Prostate gland (tissue), 2 donors: ENCODE measurements around the gene ZNF691. TPM values are rescaled to one million over a fixed set of nuclear protein-coding genes. Genes with fewer than 3 reads are reported as not detected.

ENCODE experiments used
- DNase-seq: peaks from one replicate; pipeline ENCODE4 v3.0.0-alpha.2; 2019; ENCODE audit warnings: low spot score
- H3K27ac ChIP-seq, 2 donors: fragments of 200-600 bp; sonication (generic); 2 replicates each; pipeline ENCODE4 v1.5.1; 2017 to 2019
- H3K27me3 ChIP-seq: fragments of 200-600 bp; sonication (generic); replicated peaks from 2 replicates; pipeline ENCODE4 v1.5.1; 2019; ENCODE audit not compliant: insufficient read depth
- H3K36me3 ChIP-seq, 2 donors: fragments of 200-600 bp; sonication (generic); 1 replicate in 1 of 2; 2 replicates in 1 of 2; pipeline versions ENCODE4 v1.5.1 to v1.8.1; 2017 to 2019
- H3K4me1 ChIP-seq: fragments of 200-600 bp; sonication (generic); replicated peaks from 2 replicates; pipeline ENCODE4 v1.5.1; 2019
- H3K4me3 ChIP-seq, 2 donors: fragments of 200-600 bp; sonication (generic); 2 replicates each; pipeline ENCODE4 v1.5.1; 2017 to 2019
- H3K9me3 ChIP-seq: fragments of 200-600 bp; sonication (generic); 2 replicates; pipeline ENCODE4 v1.5.1; 2017
- CTCF ChIP-seq, 4 experiments: fragments of 200-600 bp in 2 of 4; fragments of 450-650 bp in 2 of 4; sonication (generic) in 2 of 4; IDR thresholded peaks; 1 replicate in 3 of 4; 2 replicates in 1 of 4; pipeline ENCODE4 v1.5.1; 2016 to 2019; ENCODE audit warnings: antibody characterized with exemption in 4 of 4, mild to moderate bottlenecking in 2 of 4, moderate library complexity in 2 of 4
- POLR2A ChIP-seq: fragments of 450-650 bp; IDR thresholded peaks from one replicate; pipeline ENCODE4 v1.6.1; 2016; ENCODE audit warnings: antibody characterized with exemption, mild to moderate bottlenecking
- POLR2AphosphoS5 ChIP-seq: sonication (generic); formaldehyde crosslinking; IDR thresholded peaks from one replicate; pipeline ENCODE4 v1.6.1; 2017; ENCODE audit warnings: antibody characterized with exemption
- WGBS: methylation state at CpG from one replicate; pipeline ENCODE4 v1.1.5; 2018; 5-methylcytosine and 5-hydroxymethylcytosine counted together
- intact Hi-C: fragments of 100-400 bp; cut with DNase I; formaldehyde crosslinking; loops from one replicate; pipeline ENCODE4 v1.14.2; 2022
- total RNA-seq, 2 donors: library from RNA; depleted of rRNA; stranded (reverse); fragments of >200 nt; gene quantifications; one replicate each; pipeline ENCODE4 v1.1.0, GENCODE V29; 2016

ZNF691 gene
- total RNA-seq, 2 donors from 2014 or later: 16.0 to 19.5 TPM

GRCh38 chr1:42837709-42838108 is 8.7 kb upstream of the ZNF691 start:
- Histone ChIP-seq H3K36me3 (no peaks in the 10 kb centered on the region), H3K27me3 (no peaks in the 10 kb centered on the region), H3K9me3 (no peaks in the 10 kb centered on the region), H3K4me1 (no peaks in the 10 kb centered on the region), H3K4me3 (no peak overlapping the region), H3K27ac (no peak overlapping the region)
- intact Hi-C loops: no loop called here
- 40% methylated on average over 3 of the region's 3 CpGs for WGBS
- TF ChIP-seq CTCF (IDR thresholded peaks at IDR 0.05) (no peak), POLR2AphosphoS5 (no peak), POLR2A (no peak)
- no peak for DNase-seq

GRCh38 chr1:42838482-42839190 is 7.8 kb upstream of the ZNF691 start:
- H3K4me1 ChIP-seq: no peaks in the 10 kb centered on the region

GRCh38 chr1:42841010-42841409 is 5.4 kb upstream of the ZNF691 start:
- TF ChIP-seq CTCF (IDR thresholded peaks at IDR 0.05): no peak
- no peak for TF ChIP-seq POLR2AphosphoS5
- TF ChIP-seq POLR2A: no peak
- Histone ChIP-seq H3K4me1 (no peaks in the 10 kb centered on the region), H3K27me3 (no peaks in the 10 kb centered on the region), H3K27ac (no peak overlapping the region), H3K4me3 (no peak overlapping the region), H3K9me3 (no peaks in the 10 kb centered on the region), H3K36me3 (no peaks in the 10 kb centered on the region)
- DNase-seq: no peak
- 60% methylated on average over 3 of the region's 3 CpGs for WGBS
- intact Hi-C loops: loop anchor here (10.0 kb wide), 1 partner anchor 156 kb away; the partner anchor contains the start of gene YBX1

More at GRCh38 chr1:42838482-42839190, 7.8 kb upstream of the ZNF691 start:
- Histone ChIP-seq H3K9me3 (no peaks in the 10 kb centered on the region), H3K27me3 (no peaks in the 10 kb centered on the region), H3K36me3 (no peaks in the 10 kb centered on the region), H3K27ac (no peak overlapping the region), H3K4me3 (no peak overlapping the region)
- TF ChIP-seq POLR2A (no peak), POLR2AphosphoS5 (no peak), CTCF (IDR thresholded peaks at IDR 0.05) (no peak)
- 82% methylated on average over 7 of the region's 7 CpGs for WGBS
- DNase-seq: no peak
- intact Hi-C loops: no loop called here

GRCh38 chr1:42841440-42842147 is 4.8 kb upstream of the ZNF691 start:
- Histone ChIP-seq H3K27ac (no peak overlapping the region), H3K36me3 (no peaks in the 10 kb centered on the region), H3K9me3 (no peaks in the 10 kb centered on the region), H3K27me3 (no peaks in the 10 kb centered on the region), H3K4me1 (no peaks in the 10 kb centered on the region), H3K4me3 (no peak overlapping the region)
- intact Hi-C loops: loop anchor here (10.0 kb wide), 1 partner anchor 157 kb away; the partner anchor contains the start of gene YBX1
- no peak for DNase-seq
- TF ChIP-seq POLR2A: no peak
- TF ChIP-seq POLR2AphosphoS5: no peak
- no peak for TF ChIP-seq CTCF (IDR thresholded peaks at IDR 0.05)
- 100% methylated on average over 2 of the region's 2 CpGs for WGBS
